SU-DHL-6 (cell line): ENCODE results near the gene ZNF860.

Source experiments
- H2AFZ ChIP-seq: fragments of 200-600 bp; sonication (generic); 2 replicates; pipeline ENCODE4 v1.6.1; 2014; ENCODE audit warnings: low read depth, mild to moderate bottlenecking, moderate library complexity, mixed read lengths, antibody characterized with exemption, low read length; ENCODE audit not compliant: severe bottlenecking
- H3F3A ChIP-seq: fragments of 200-600 bp; shearing (Covaris generic); 2 replicates; pipeline ENCODE4 v1.6.0; 2016; ENCODE audit warnings: antibody characterized with exemption, mild to moderate bottlenecking; ENCODE audit not compliant: insufficient read depth
- H3K27ac ChIP-seq: fragments of 200-600 bp; sonication (generic); 2 replicates; pipeline ENCODE4 v1.5.1; 2016; ENCODE audit warnings: low read depth, mild to moderate bottlenecking, low read length, moderate library complexity, mixed read lengths
- H3K27me3 ChIP-seq: fragments of 200-600 bp; sonication (generic), shearing (Covaris generic); 2 replicates; pipeline ENCODE4 v1.6.0; 2014; ENCODE audit warnings: mild to moderate bottlenecking, low read length
- H3K36me3 ChIP-seq: fragments of 200-600 bp; sonication (generic); 2 replicates; pipeline ENCODE4 v1.6.1; 2014; ENCODE audit warnings: mild to moderate bottlenecking, low read length, mixed read lengths
- H3K4me2 ChIP-seq: fragments of 300-600, 200-600 bp; shearing (Covaris generic), sonication (generic); 2 replicates; pipeline ENCODE4 v1.6.0; 2014; ENCODE audit warnings: low read length, low read depth, mild to moderate bottlenecking; ENCODE audit not compliant: poor library complexity, severe bottlenecking
- H3K4me3 ChIP-seq: fragments of 200-600 bp; sonication (generic); 2 replicates; pipeline ENCODE4 v1.5.1; 2014; ENCODE audit warnings: antibody characterized with exemption, low read length, mild to moderate bottlenecking, mixed read lengths; ENCODE audit not compliant: insufficient read depth, poor library complexity, severe bottlenecking
- H3K79me2 ChIP-seq: fragments of 200-600 bp; sonication (generic); 2 replicates; pipeline ENCODE4 v1.6.1; 2014; ENCODE audit warnings: mild to moderate bottlenecking, low read length, moderate library complexity; ENCODE audit not compliant: insufficient read depth
- H3K9ac ChIP-seq: fragments of 200-600 bp; sonication (generic); 2 replicates; pipeline ENCODE4 v1.7.0; 2014; ENCODE audit warnings: mild to moderate bottlenecking, low read length
- H3K9me2 ChIP-seq: fragments of 200-600 bp; sonication (generic); replicated peaks from 2 replicates; pipeline ENCODE4 v1.6.1; 2014; ENCODE audit warnings: low read length; ENCODE audit not compliant: insufficient read depth
- H3K9me3 ChIP-seq: fragments of 200-600 bp; sonication (generic); 2 replicates; pipeline ENCODE4 v1.6.1; 2014; ENCODE audit warnings: low read length, mixed read lengths; ENCODE audit not compliant: insufficient read depth
- H4K20me1 ChIP-seq: fragments of 200-600 bp; sonication (generic); 2 replicates; pipeline ENCODE4 v1.6.1; 2014; ENCODE audit warnings: low read depth, mild to moderate bottlenecking, antibody characterized with exemption, low read length, moderate library complexity, mixed read lengths
- EZH2phosphoT487 ChIP-seq: fragments of 200-600 bp; sonication (generic), shearing (Covaris generic); conservative IDR thresholded peaks from 2 replicates; pipeline ENCODE4 v1.6.1; 2018; ENCODE audit warnings: mild to moderate bottlenecking, antibody characterized with exemption, low read length, moderate library complexity, mixed read lengths
- TF ChIP-seq, protein P1 (sequence below): fragments of 200-600 bp; sonication (generic); IDR thresholded peaks from one replicate; pipeline ENCODE4 v1.5.1; 2017; ENCODE audit warnings: antibody characterized with exemption, mild to moderate bottlenecking, low read length, moderate library complexity; ENCODE audit not compliant: insufficient read depth, poor library complexity, severe bottlenecking

ZNF860 gene

GRCh38 chr3:31960793-31961431, 20.6 kb upstream of the ZNF860 start:
- TF ChIP-seq, protein P1, sequence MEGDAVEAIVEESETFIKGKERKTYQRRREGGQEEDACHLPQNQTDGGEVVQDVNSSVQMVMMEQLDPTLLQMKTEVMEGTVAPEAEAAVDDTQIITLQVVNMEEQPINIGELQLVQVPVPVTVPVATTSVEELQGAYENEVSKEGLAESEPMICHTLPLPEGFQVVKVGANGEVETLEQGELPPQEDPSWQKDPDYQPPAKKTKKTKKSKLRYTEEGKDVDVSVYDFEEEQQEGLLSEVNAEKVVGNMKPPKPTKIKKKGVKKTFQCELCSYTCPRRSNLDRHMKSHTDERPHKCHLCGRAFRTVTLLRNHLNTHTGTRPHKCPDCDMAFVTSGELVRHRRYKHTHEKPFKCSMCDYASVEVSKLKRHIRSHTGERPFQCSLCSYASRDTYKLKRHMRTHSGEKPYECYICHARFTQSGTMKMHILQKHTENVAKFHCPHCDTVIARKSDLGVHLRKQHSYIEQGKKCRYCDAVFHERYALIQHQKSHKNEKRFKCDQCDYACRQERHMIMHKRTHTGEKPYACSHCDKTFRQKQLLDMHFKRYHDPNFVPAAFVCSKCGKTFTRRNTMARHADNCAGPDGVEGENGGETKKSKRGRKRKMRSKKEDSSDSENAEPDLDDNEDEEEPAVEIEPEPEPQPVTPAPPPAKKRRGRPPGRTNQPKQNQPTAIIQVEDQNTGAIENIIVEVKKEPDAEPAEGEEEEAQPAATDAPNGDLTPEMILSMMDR, result no peak
- no peak for TF ChIP-seq EZH2phosphoT487
- Histone ChIP-seq H3K27me3 (no peaks in the 10 kb centered on the region), H3K27ac (peak overlapping the region; percentile 98), H3K4me3 (peak overlapping the region; percentile 52), H2AFZ (no peak overlapping the region), H3K79me2 (peaks cover 91% of the 10 kb centered on the region), H3K4me2 (peak overlapping the region; percentile 95), H4K20me1 (no peaks in the 10 kb centered on the region), H3K9ac (peak overlapping the region; percentile 64), H3F3A (peaks cover 59% of the 10 kb centered on the region), H3K9me2 (no peaks in the 10 kb centered on the region), H3K36me3 (peaks cover 4% of the 10 kb centered on the region; the same call in 1 of the 2 replicates), H3K9me3 (peaks cover 4% of the 10 kb centered on the region; the same call in 1 of the 2 replicates)

GRCh38 chr3:31962801-31963205, 18.7 kb upstream of the ZNF860 start:
- Histone ChIP-seq H3K9me2 (no peaks in the 10 kb centered on the region), H3F3A (peaks cover 54% of the 10 kb centered on the region), H3K27me3 (no peaks in the 10 kb centered on the region), H3K27ac (peak overlapping the region; percentile 98), H3K9me3 (no peaks in the 10 kb centered on the region), H4K20me1 (no peaks in the 10 kb centered on the region), H3K79me2 (peaks cover 91% of the 10 kb centered on the region), H2AFZ (no peak overlapping the region), H3K36me3 (no peaks in the 10 kb centered on the region), H3K9ac (peak overlapping the region; percentile 34), H3K4me3 (peak overlapping the region; percentile 19), H3K4me2 (peak overlapping the region; percentile 95)
- TF ChIP-seq, protein P1, result no peak
- no peak for TF ChIP-seq EZH2phosphoT487

GRCh38 chr3:31966978-31967591, 14.5 kb upstream of the ZNF860 start:
- Histone ChIP-seq H2AFZ (no peak overlapping the region), H3F3A (peaks cover 63% of the 10 kb centered on the region), H3K36me3 (no peaks in the 10 kb centered on the region), H3K27me3 (no peaks in the 10 kb centered on the region), H3K9me3 (no peaks in the 10 kb centered on the region), H3K9me2 (no peaks in the 10 kb centered on the region), H3K9ac (peak overlapping the region; percentile 73), H3K4me2 (peak overlapping the region; percentile 93), H3K79me2 (peaks cover 88% of the 10 kb centered on the region), H4K20me1 (no peaks in the 10 kb centered on the region), H3K4me3 (peak overlapping the region; percentile 58), H3K27ac (peak overlapping the region; percentile 98)
- TF ChIP-seq, protein P1, result no peak
- no peak for TF ChIP-seq EZH2phosphoT487
